NCI-H774 (cell line): ENCODE measurements around the gene YAP1.

Experiments
- DNase-seq: peaks from one replicate; lab custom pipeline; 2025; lab: John Stamatoyannopoulos, UW

Gene YAP1

DNA sequence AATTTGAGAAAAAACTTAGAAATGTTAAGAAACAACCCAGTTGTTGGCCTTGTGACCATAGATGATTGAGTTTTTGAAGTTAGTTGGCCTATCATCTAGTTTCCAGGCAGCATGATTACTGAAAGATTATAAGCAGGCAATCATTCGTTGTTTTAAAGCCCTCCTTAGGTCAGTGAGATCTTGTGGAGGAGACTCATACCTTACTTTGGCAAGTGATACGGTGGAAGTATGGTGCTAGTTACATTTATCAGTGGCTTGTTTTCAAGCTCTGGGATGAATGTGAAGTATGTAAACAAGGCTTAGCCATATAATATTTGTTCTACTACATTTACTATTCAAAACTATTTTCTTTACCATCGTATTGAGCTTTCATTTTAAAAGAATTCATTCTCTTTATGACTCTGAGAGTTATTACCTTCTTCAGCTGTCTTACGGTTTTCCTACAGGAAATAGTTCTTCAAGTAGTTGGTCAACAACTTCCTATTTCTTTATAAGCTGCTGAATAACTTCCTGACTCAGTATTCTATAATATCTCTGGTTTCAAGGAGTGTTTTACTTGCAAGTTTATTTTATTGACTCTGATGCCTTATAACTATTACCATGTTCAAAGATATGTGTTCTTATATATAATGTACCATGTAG, 7.3 kb downstream of the YAP1 start:
- DNase-seq = no peak

DNA sequence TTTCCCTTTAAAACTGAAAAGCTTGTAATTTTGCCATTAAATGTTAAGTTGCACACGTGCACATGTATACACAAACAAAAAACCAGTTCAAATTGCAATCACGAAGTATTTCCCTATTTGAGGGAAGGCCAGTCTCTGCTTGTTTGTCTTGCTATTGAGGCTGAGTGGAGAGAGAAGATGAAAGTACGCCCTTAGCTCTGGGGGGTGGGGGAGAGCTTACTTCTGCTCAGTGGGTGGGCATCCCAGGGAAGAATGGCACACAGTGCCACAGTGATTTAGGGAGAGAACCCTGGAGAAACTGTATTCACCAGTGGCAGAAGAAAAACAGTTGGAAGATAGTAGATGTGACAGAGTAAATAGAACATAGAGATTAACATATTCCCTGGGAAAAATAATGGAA, 8.7 kb downstream of the YAP1 start:
- no peak for DNase-seq

DNA sequence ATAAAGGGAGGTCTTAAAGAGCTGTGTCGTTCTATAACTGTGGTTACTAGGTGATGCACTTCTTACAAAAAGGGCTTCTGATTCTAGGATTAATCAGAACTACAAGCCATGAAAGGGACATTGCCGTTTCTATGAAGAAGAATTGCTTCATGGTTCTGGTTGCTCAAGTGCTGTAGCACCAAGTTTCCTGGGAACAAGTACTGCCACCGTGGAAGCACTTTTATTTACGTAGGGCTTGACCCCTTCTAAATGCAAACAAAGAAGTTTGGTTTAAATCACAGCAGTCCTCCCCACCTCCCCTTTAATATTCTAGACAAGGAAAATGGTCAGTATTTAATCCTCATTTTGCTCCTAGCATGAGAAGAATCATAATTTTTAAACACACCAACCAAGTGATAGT, 9.8 kb downstream of the YAP1 start:
- DNase-seq = no peak

DNA sequence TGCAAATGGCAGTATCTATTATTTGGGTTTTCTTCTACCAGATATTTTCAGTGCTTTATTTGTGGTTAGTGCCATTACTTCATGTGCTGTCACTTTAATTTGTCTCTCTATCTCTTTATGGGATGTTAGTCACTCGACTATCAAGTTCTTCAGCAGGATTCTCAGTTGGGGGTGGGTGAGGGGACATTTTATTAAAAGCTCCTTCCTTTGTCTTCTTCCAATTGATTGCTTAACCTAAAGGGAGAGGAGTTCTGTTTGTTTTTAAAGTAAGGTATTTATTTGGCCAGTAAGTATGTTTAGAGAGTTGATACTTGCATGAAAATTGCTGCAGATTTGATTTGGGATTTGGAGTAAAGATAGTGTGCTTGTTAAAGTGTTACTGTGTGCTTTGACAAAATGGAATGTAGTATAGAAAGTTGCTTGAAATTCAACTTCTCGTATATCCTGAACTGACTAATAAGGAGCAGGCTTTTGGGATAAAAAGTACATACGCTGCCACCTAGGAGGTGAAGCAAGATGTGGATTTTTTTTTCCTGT, 10.3 kb downstream of the YAP1 start:
- no peak for DNase-seq

DNA sequence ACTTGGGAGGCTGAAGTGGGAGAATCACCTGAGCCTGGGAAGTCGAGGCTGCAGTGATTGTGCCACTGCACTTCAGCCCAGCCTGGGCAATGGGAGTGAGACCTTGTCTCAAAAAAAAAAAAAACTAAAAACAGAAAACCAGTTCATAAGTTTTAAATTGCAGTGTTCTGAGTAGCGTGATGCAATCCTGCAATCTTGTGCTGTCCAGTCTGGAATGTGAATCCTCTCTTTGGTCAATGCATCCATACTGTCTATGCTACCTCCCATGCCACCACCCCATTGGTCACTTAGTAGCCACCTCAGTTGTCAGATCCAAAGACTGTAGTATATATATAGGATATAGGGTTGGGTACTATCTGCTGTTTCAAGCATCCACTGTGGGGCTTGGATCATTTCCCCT, 11.1 kb downstream of the YAP1 start:
- no peak for DNase-seq

DNA sequence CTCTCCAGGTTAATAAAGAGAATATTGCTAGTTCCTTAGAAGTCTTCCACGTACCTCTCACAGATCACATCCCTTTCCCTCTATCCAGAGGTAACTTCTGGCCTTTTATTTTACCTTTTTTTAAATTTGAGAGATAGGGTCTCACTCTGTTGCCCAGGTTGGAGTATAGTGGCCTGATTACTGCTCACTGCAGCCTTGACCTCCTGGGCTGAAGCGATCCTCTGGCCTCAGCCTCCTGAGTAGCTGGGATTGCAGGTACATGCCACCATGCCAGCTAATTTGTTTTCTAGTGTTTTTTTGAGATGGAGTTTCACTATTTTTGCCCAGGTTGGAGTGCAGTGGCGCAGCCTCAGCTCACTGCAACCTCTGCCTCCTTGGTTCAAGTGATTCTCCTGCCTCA, 24.4 kb downstream of the YAP1 start:
- no peak for DNase-seq

DNA sequence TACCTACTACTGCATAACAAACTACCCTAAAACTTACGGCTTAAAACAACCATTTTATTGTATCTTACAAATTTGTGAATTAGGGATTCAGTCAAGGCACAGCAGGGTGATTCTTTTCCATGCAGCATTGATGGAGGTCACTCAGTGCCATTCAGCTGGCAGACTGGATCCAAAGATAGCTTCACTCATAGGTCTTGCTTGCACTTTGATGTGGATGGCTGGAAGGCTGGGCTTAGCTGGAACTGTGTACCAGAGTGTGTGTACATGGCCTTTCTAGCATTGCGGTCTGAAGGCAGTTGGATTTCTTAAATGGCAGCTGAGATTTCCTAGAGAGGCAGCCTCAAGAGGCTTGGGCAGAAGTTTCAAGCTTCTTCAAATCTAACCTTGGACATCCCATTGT, 25.0 kb downstream of the YAP1 start:
- DNase-seq = no peak

DNA sequence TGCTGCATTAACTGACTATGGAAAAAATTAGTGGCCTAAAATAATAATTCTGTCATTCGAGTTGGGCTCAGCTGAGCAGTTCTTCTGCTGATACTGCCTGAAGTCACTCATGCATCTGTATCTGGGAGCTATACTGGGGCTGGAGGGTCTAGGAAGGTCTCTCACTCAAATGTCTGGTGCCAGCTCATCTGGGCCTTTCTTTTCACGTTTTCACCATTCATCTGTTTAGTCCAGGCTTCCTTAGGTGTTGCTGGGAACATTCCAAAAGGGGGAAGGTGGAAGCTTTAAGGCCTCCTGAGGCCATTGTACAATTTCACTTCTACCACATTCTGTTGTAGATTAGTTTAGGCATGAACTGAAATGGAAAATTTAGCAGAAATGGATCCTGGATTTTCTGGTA, 28.0 kb downstream of the YAP1 start:
- DNase-seq = no peak

DNA sequence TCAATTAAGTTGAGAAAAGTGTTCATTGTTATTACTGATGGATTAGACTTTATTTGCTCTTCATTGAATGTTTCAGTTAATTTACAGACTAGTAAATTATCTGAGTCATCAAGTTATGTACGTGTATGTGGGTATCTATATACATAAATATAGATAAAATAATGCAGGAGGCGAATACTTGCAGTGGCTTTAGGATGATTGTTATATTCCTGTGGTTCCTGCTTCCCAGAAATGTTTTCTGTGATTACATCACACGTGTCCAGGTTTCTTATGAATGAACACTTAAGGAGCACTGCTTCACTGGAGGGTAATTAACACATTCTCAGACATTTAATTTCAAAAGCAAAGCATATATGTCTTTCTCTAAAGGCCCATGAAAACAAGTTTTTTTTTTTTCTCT, 28.4 kb downstream of the YAP1 start:
- no peak for DNase-seq

DNA sequence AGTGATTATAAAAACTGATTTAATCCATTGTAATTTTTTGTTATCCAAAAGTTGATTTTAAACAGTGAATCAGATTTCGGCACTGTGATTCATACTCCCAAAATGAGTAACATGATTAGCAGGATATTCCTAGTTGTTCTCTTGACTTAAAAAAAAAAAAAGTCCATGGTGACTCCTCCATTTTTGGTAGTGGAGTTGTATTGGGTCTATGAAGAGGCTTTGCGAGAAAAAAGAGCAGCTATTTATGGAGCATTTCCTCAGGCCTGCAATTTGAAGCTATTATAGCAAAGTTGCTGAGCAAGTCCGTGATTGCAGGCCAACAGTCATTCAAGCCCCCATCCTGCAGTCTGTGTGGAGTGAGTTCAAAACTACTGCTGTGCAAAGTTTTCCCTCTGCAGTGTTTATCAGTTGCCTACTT, 28.8 kb downstream of the YAP1 start:
- DNase-seq = no peak

DNA sequence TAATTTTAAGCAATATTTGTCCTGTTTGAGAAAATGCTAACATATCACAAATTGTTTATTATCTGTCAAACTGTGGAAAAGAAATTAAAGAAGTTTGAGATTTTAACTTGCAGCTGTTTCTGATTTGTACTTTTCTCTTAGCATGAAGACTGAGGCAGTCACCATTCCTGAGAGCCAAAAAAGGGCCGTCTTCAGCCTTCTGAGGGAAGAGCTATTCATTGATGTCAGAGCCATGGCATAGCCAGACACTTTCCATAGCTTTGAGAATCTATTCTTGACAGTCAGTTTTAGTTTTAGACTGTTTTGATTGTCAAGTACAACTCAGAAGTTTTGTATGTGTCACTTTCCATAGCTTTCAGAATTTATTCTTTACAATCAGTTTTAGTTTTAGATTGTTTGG, 32.1 kb downstream of the YAP1 start:
- DNase-seq = no peak

DNA sequence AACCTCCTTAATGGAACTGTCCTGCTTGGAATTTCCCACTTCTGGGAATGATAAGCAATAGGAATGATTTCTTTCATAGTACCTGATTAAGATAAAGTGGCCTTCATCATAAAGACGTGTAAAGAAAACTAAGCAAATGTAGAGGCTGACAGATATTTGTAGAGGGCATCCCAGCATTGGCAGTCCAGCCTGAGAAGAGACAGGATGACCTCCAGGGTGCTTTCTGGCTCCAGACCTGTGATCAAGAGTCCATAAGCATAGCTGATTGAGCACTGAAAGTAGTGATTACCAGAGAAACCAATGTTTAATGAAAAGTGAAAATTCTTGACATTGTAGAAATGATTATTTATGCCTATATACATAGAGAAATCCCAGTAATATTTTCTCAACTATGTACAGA, 33.6 kb downstream of the YAP1 start:
- DNase-seq = no peak

DNA sequence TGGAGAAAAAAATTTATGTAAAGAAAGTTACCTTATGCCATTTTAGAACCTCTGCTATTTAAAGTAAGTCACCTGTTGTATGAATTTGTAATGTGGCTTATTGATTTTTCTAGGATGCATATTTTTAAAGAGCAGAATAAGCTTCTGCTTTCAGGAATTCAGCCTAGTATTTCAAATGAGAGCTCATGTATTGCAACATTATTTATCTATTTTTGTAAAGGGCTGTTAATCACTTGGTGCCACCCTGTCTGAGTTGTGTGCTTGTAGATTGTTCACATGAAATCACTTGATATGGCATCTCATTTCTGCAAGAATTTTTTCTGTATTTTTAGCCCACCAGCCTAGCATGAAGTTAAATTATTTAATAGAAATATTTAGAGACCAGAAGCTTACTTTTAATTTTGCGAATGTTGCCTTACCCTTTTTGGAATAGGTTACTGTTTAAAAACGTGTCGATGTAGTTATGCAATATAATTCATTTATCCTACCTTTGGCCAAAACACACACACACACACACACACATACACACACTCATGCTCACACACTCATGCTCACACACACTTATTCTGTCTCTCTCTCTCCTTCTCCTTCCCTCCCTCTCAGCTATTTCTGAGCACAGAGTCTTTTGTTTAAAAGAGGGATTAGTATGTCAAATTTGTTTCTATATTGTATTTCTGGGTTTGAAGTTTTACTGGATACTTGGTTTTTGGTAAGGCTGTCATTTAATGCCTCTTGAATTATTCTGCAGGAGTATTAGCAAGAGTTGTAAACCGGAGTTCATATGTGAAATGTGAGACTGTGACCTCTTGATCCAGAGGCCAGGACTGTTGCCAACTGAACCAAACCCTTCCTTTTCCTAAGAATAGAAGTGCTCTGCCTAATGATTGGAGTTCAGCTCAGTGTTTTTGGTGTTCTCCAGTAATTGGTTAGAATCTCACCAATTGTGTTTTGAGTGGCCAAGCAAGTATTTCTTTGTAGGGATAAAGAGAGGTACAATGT, 34.4 kb downstream of the YAP1 start:
- no peak for DNase-seq

DNA sequence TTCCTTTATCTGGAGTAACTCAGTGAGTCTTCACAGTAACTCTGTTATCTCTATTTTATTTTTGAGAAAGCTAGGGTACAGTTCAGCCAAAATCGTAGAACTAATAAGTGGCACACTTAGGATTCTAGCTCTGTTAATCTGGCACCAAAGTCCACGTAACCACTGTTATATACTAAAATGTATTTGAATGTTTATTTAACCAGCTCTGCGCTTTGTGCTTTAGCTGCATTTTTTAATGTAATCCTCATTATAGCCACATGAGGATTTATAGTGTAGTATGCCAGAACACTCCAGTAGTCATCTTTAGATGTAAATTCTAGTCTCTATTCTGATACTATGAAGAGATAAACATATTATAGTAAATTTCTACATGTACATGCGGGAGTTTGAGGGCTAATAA, 36.8 kb downstream of the YAP1 start:
- no peak for DNase-seq

DNA sequence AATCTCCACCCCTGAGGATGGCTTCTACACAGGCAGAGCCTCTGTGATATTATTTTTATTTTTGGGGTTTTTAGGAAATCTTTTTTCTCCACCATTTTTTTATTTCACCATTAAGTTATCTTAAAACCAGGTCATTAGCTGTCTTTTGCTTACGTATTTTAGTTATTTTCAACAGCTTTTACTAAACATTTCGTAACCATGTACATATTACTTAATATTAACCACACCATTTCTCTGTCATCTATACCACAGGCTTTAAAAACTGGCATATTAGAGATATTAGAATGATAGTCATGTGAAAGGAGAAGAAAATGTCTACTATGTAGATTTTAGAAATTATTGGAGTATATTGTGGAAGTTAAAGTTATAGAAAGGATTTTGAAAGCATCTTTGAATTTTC, 37.4 kb downstream of the YAP1 start:
- no peak for DNase-seq

DNA sequence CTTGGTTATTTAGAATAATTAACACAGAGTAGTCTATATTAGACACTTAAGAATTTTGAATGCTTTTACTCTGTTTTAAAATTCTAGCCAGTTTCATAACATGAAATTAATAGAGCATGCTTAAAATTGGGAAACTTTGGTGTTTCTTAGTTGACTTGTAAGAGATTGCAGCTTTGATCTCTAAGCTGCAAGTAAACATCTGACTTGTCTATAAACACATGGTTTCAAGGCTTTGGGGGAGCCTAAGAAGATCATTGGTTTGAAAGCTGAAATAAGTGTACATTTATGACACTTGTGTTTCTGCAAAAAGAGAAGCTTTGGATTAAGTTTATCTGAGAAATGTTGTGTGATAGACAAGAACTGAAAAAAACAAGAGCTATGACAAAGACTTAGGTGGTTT, 37.8 kb downstream of the YAP1 start:
- DNase-seq = no peak

DNA sequence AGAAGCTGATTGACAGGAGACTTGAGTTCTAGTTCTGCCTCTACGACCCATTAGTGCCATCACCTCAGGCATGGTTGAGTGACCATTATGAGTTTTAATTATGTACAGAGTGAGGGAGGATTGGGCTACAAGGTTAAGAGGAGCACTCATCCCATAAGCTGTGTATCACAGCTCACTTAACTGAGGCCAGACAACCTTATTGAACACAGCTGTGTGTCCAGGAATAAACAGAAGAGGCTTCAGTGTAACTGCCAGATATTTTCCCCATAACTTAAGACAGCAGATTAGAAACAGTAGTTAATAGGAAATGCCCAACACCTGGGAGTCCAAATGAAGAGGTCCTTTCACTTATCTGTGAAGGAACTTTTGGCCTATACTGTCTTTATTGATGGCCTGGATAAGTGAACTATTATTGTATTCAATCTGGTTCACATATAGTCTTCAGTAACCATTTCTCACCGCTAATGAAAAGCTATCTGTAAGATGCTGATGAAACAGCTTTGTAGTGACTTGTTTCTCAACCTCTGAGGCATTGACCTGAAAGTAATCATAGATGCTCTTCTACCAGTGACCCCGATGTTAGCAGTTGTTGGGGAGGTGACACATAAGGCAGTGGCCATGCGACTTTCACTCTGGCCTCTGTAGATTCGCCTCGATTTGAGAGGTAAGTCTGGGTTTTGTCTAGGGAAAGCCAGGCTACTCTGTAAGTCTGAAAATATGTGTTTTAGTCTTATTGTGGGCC, 41.7 kb downstream of the YAP1 start:
- DNase-seq = no peak

DNA sequence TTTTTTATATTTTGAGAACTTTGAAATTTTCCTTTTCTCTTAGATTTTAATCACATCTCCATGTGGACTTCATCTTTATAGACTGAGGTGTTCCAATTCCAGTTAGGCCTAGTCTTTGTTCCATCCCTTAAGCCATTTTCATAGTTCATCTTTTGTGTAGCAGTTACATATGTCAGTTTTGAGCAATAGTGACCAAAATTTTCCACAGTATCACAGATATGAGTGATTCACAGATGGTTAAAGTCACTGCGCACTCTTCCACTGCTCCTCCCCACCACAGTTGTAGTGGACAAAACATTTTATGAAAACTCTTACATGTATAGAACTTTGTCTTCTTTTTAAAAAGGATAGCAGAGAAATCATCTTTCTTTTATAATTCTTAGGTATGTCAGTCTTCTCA, 42.8 kb downstream of the YAP1 start:
- DNase-seq = no peak

DNA sequence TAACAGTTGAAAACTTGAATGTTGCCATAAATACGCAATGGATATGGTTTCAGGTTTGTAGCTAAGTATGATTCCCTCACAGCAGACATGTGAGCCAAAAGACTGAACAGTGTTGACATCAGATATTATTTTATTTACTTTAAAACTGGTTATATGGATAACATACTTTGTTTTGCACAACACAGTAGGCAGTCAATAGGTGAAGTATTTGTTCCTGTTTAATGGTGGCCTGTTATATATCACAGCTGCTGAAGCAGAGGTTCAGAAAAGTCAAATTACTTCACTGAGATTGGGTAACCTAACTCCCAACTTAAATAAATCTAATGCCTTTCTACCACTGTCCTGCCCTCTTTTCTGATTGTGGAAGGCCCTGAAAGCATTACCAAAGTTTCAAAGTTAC, 44.6 kb downstream of the YAP1 start:
- no peak for DNase-seq

DNA sequence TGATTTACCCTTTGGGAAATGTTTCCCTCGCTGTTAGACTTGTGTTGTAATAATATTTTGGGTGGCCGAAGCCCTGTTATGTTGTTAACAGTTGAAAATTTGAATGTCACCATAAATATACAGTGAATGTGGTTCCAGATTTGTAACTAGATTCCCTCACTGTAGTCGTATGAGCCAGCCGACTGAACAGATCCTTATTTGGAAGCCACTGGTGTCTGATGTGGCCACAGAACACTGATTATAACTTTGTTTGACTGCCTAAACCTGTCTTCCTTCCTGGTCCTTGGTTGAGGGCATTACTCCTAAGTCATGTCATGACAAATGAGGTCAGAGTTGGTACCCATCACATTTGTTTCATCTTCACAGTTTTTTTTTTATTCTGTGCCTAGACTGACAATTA, 45.4 kb downstream of the YAP1 start:
- no peak for DNase-seq

DNA sequence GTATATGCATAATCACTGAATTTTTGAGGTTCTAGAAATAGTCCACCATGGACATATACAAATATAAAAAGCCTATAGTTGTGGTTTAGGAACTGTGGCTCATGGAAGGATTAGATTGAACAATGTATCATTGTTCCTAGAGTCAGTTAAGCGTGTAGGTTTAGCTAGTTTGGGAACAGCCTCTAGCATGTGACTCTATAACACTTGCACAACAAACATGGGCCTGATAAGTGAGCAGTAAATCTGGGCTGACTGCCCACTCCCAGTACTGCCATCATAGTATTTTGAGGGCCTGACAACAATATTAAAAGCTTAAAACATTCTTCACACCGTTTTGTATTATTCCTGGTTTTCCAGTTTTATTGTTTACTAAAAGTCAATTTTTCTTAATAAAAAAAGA, 47.0 kb downstream of the YAP1 start:
- no peak for DNase-seq

DNA sequence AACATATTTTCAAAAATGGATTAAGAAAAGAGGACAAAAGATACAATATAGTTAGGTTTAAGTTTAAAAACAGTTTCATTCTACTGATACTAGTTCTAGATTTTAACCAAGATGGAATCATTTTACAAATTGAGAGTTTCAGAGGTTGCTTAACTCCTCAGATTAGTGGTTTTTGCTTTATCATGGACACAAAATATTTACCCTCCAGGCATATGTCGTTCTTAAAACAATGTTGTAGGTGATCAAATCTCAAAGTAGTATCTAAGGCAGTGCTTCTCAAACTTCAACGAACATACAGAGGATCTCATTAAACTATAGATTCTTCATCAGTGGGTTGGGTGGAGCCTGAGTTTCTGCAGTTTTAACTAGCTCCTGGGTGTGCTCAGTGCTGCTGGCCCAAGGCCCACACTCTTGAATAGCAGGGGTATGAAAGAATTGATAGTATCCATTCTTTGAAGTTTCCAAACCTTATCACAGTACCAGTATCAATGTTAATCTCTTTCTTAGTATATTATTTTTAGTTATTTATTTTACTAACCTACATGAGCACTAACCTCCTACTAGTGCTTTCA, 48.0 kb downstream of the YAP1 start:
- no peak for DNase-seq
